Fibroblast of villous mesenchyme (primary cell): Measurements from ENCODE around the gene AP1M2. TPM values are rescaled to one million over a fixed set of nuclear protein-coding genes. Genes with fewer than 3 reads are reported as not detected.
A peak's percentile ranks its signal among the peaks of the same experiment; 100 is the strongest.
"Not testable (repeated sequence)": the region's sequence is repeated elsewhere in the genome, so short reads cannot be mapped to it uniquely, and the experiment has no call there.

ENCODE experiments used
- DNase-seq: peaks from one replicate; pipeline ENCODE4 v3.0.0-alpha.2; 2010; ENCODE audit warnings: low read depth
- H3K4me3 ChIP-seq: 2 replicates; pipeline ENCODE4 v1.5.1; 2011; ENCODE audit warnings: low read depth, mild to moderate bottlenecking, low read length
- CTCF ChIP-seq: IDR thresholded peaks from 2 replicates; pipeline ENCODE4 v1.5.1; 2012; ENCODE audit warnings: low read depth, mild to moderate bottlenecking, low read length; ENCODE audit not compliant: insufficient read depth
- total RNA-seq: library from RNA; depleted of rRNA; stranded (reverse); fragments of >200 nt; gene quantifications from 2 replicates; pipeline ENCODE4 v1.2.3, GENCODE V29; 2012

Gene AP1M2
- total RNA-seq, 1 donor, result 13.4 TPM

GRCh38 chr19:10548746-10549276, 38.3 kb downstream of the AP1M2 start:
- no peak for DNase-seq
- no peak for TF ChIP-seq CTCF
- H3K4me3 ChIP-seq, result no peak overlapping the region

DNA sequence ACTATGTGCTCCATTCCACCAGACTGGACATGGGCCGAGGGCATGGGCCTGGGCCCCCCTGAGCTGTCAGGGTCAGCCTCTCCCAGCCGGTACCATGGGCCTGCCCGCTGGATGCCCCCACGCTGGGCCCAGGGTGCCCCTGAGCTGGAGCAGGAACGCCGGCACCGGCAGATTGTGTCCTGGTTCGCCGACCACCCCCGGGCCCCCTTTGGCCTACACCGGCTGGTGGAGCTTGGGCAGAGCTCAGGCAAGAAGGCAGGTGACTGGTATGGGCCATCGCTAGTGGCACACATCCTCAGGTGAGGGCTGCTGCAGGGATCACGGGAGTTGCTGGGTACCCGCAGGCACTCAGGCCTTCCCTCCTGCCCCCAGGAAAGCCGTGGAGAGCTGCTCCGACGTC, 40.3 kb downstream of the AP1M2 start:
- DNase-seq, result no peak
- TF ChIP-seq CTCF, result no peak
- H3K4me3 ChIP-seq, result no peak overlapping the region

DNA sequence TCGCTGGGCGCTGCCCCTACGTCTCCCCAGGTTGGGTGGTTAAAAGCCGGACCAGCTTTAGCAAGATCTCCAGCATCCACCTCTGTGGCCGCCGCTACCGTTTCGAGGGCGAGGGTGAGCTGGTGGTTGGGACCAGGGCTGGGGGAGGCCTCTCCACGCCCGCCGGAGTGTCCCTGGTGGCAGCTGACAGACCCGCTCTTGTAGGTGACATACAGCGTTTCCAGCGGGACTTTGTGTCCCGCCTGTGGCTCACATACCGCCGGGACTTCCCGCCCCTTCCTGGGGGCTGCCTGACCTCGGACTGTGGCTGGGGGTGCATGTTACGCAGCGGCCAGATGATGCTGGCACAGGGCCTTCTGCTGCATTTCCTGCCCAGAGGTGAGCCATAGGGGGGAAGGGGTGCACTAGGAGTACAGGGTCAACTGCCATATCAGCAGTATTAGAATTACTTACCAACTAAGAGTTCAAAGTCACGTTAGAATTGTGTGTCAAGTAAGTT, 42.3 kb downstream of the AP1M2 start:
- no peak for DNase-seq
- TF ChIP-seq CTCF, result no peak
- H3K4me3 ChIP-seq, result peak overlapping the region; percentile 86

- peak overlapping the region; percentile 86 for H3K4me3 ChIP-seq
- TF ChIP-seq CTCF, result no peak
- no peak for DNase-seq
Observed at GRCh38 chr19:10544242-10544752, 42.8 kb downstream of the AP1M2 start.

DNA sequence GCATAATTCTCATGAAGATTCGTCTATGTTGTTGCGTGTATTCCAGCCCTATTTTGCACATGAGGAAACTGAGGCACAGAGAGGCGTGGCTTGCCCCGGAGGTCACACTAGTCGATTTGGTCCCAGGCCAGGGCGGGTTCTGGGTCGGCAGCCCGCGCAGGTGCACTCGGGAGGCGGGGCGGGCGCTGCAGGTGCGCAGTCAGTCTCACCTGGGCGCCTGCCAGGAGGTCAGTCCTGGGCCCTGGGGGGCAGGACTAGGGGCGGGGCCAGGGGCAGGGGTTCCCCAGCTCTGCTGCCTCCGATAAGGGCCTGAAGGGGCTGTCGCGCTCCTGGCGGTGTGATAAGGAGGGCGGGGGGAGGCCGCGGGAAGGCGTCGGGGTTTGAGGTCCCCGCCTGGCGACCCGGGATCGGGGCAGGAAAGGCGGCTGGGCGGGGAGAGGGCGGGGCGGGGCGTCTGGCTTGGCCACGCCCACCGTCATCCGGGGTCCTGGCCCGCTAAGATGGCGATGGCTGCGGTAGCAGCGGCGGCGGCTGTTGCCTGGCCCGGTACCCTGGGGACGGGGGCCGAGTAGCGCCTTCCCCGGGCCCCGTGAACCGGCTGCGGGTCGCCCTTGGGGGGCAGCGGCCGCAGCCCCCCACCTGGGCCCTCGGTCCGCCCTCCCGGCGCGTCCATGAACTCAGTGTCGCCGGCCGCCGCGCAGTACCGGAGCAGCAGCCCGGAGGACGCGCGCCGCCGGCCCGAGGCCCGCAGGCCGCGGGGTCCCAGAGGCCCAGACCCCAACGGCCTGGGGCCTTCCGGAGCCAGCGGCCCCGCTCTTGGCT, 43.5 kb downstream of the AP1M2 start, which contains the start of gene ATG4D:
ATG4D (plus strand) TSS at position 485 of the 822 bp plus-strand sequence; CDS start at position 672, 187 bp downstream.
- DNase-seq, result peak; percentile 59
- peak within 1 kb of the TSS; percentile 86 for H3K4me3 ChIP-seq
- TF ChIP-seq CTCF, result no peak

DNA sequence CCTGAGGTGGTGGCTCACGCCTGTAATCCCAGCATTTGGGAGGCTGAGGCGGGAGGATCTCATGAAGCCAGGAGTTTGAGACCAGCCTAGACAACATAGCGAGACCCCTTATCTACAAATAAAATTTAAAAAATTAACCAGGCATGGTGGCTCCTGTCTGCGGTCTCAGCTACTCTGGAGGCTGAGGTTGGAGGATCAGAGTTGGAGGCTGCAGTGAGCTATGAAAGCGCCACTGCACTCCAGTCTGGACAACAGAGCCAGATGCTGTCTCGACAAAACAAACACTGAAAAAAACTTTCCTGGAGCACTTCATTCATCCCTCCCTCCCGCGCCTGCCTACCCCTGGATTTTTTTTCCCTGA, 44.1 kb downstream of the AP1M2 start:
- H3K4me3 ChIP-seq, result peak overlapping the region; percentile 86
- DNase-seq, result no peak
- TF ChIP-seq CTCF, result no peak

DNA sequence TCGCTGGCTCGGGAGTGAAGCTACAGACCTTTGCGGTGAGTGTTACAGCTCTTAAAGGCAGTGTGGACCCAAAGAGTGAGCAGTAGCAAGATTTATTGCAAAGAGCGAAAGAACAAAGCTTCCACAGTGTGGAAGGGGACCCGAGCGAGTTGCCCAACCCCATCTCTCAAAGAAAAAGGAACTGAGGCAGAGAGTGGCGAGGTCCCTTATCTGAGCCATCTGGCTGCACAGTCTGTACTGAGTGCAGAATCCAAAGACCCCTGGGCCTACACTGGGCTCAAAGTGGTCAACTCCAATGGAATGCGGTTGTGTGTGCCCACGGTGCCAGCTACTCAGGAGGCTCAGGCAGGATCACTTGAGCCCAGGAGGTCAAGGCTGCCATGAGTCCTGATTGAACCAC, 48.1 kb downstream of the AP1M2 start:
- not testable (repeated sequence) for DNase-seq, H3K4me3 ChIP-seq
